Lung (tissue), 12 donors: ENCODE results near the gene BPIFB6. TPM values are rescaled to one million over a fixed set of nuclear protein-coding genes. Genes with fewer than 3 reads are reported as not detected.

ENCODE experiments used
- ATAC-seq: fragments of 200-7000 bp; cut with Tn5 transposase; one replicate; pipeline ENCODE4 v1.9.1; 2020; ENCODE audit warnings: moderate number of reproducible peaks; ENCODE audit not compliant: insufficient read depth, low FRiP score
- DNase-seq, 3 donors: peaks; one replicate each; pipeline ENCODE4 v3.0.0-alpha.2; 2013 to 2017
- H3K27ac ChIP-seq, 2 donors: one replicate each; pipeline ENCODE4 v1.5.1; 2013; ENCODE audit warnings: mild to moderate bottlenecking in 2 of 2, moderate library complexity in 2 of 2, control low read depth in 1 of 2, inconsistent platforms in 1 of 2, low read depth in 1 of 2, low read length in 1 of 2
- H3K27me3 ChIP-seq, 3 donors: one replicate each; pipeline ENCODE4 v1.5.1; 2013; ENCODE audit warnings: low read length in 2 of 3; ENCODE audit not compliant: control insufficient read depth in 3 of 3, insufficient read depth in 3 of 3
- H3K36me3 ChIP-seq, 4 donors: one replicate each; pipeline ENCODE4 v1.5.1; 2013; ENCODE audit warnings: low read length in 4 of 4, mild to moderate bottlenecking in 1 of 4, moderate library complexity in 1 of 4; ENCODE audit not compliant: control insufficient read depth in 4 of 4, insufficient read depth in 4 of 4
- H3K4me1 ChIP-seq, 5 donors: one replicate each; pipeline ENCODE4 v1.5.1; 2013; ENCODE audit warnings: low read length in 5 of 5, mild to moderate bottlenecking in 2 of 5, moderate library complexity in 1 of 5; ENCODE audit not compliant: control insufficient read depth in 5 of 5, insufficient read depth in 5 of 5
- H3K4me3 ChIP-seq: one replicate; pipeline ENCODE4 v1.5.1; 2013; ENCODE audit warnings: mild to moderate bottlenecking, control low read depth, moderate library complexity
- H3K9ac ChIP-seq, 2 donors: one replicate each; pipeline ENCODE4 v1.5.1; 2013; ENCODE audit warnings: low read length in 2 of 2, control low read depth in 1 of 2; ENCODE audit not compliant: insufficient read depth in 1 of 2
- H3K9me3 ChIP-seq, 4 donors: one replicate each; pipeline ENCODE4 v1.5.1; 2013; ENCODE audit warnings: low read length in 3 of 4, mild to moderate bottlenecking in 1 of 4, moderate library complexity in 1 of 4; ENCODE audit not compliant: control insufficient read depth in 4 of 4, insufficient read depth in 3 of 4
- WGBS, 2 donors: extraction: QIAGEN DNeasy Blood & Tissue Kit; methylation state at CpG; one replicate each; pipeline ENCODE4 v1.1.7; 2013; 5-methylcytosine and 5-hydroxymethylcytosine counted together
- polyA plus RNA-seq, 2 donors: library from polyadenylated mRNA; stranded (reverse); fragments of 200-250 nt; gene quantifications; one replicate each; pipeline ENCODE4 v1.2.1, GENCODE V29; 2013
- total RNA-seq, 2 donors: library from RNA; depleted of rRNA in 1 of 2; stranded (reverse); fragments of >200 nt in 1 of 2; gene quantifications; one replicate each; pipeline ENCODE4 v1.2.1, GENCODE V29; 2014 to 2021
- TF ChIP-seq, protein P1 (sequence below): IDR thresholded peaks from 2 replicates; pipeline ENCODE4 v1.5.1; 2012; ENCODE audit warnings: mild to moderate bottlenecking; ENCODE audit errors: control extremely low read depth, extremely low read depth
- donor health status: control.
- donor health status: control.
- donor health status: Bipolar disorder and iron deficiency.
- donor health status: healthy.
- donor health status: DM: yes; HTN: yes; CAD: no.

The BPIFB6 gene
- total and polyA plus RNA-seq, 4 donors: not detected

DNA sequence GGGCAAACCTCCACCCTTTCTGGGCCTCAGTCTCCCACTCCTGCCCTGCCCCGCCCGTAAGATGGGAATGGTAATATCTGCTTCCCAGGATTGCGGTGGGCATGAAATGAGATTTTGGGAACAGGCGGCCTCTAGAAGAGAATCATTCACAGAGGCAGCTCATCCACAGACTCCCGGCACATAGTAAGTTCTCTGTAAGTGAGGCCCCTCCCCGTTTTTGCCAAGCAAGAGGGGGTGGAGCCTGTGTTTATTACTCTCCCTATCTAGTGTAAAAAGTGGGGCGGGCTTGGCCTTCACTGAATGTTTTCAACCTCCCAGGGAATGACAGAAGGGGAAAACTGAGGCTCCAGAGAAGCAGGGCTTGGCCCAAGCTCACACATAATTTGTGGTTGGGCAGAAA, 47.3 kb upstream of the BPIFB6 start:
- TF ChIP-seq, protein P1, sequence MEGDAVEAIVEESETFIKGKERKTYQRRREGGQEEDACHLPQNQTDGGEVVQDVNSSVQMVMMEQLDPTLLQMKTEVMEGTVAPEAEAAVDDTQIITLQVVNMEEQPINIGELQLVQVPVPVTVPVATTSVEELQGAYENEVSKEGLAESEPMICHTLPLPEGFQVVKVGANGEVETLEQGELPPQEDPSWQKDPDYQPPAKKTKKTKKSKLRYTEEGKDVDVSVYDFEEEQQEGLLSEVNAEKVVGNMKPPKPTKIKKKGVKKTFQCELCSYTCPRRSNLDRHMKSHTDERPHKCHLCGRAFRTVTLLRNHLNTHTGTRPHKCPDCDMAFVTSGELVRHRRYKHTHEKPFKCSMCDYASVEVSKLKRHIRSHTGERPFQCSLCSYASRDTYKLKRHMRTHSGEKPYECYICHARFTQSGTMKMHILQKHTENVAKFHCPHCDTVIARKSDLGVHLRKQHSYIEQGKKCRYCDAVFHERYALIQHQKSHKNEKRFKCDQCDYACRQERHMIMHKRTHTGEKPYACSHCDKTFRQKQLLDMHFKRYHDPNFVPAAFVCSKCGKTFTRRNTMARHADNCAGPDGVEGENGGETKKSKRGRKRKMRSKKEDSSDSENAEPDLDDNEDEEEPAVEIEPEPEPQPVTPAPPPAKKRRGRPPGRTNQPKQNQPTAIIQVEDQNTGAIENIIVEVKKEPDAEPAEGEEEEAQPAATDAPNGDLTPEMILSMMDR: no peak
- ATAC-seq: no peak
- H3K9me3 ChIP-seq: no peaks in the 10 kb centered on the region
- H3K27ac ChIP-seq: no peak overlapping the region
- H3K4me1 ChIP-seq: peaks cover 0 to 6% (median 0%) of the 10 kb centered on the region in 5 donors
- H3K27me3 ChIP-seq: peaks cover 0 to 3% (median 0%) of the 10 kb centered on the region in 3 donors
- H3K4me3 ChIP-seq: no peak overlapping the region
- 72 to 81% methylated on average over 7 of the region's 7 CpGs for WGBS, 2 donors
- H3K9ac ChIP-seq: no peak overlapping the region
- DNase-seq: no peak
- no peaks in the 10 kb centered on the region for H3K36me3 ChIP-seq

DNA sequence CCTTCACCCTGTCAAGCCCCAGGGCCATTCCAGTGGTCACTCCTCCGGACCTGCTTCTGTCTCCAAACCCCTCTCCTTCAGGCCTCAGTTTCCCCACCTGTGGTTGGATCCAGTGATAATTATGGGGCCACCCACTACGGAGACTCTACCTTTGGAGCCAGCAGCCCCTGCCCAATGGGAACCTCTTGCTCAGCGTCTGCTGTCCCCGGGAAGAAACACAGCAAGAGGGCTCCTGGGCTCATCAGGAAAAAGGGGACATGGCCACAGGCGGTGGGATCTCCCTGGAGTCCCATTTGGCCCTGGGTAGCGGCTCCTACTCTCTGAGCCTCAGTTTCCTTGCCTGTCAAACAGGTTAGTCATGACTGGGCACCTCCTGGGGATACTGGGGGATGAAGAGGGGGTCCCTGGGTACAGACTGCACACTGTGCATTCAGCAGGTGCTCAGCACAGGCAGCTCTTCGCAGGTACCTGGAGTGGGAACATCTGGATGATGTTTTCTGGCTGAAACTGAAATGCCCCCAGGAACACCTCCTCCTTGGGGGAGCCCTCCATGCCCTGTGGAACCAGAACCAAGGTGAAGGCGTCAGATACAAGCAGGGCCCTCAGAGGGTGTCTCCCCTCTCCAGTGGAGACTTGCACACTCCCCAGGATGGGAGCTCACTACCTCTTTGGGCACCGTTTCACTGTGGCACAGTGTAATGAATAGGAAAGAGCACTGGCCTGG, 46.7 kb upstream of the BPIFB6 start:
- WGBS, 2 donors: 86 to 87% methylated on average over 9 of the region's 9 CpGs
- DNase-seq (no peak), ATAC-seq (no peak)
- peaks cover 0 to 6% (median 0%) of the 10 kb centered on the region in 5 donors for H3K4me1 ChIP-seq
- TF ChIP-seq, protein P1: no peak
- no peak overlapping the region for H3K4me3 ChIP-seq
- peaks cover 0 to 3% (median 0%) of the 10 kb centered on the region in 3 donors for H3K27me3 ChIP-seq
- no peak overlapping the region for H3K9ac ChIP-seq
- H3K36me3 ChIP-seq: no peaks in the 10 kb centered on the region
- H3K9me3 ChIP-seq: no peaks in the 10 kb centered on the region
- no peak overlapping the region for H3K27ac ChIP-seq

DNA sequence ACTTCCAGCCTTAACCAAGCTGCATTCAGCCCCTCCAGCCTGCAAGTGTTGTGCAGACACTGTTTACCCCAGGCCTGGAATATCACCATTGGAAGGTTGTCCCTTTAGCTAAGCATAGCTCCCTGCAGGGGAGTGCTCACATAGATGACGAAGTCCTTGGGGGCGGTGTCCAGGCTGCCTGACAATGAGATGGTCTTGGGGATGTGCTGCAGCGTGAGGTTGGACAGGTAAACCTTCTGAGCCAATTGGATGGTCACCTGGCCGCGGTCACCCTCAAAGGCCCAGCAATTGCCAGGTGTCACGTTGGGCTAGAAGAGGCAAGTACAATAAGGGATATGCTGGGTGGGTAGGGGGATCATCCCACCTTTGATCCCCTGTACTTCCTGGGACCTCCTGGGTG, 45.9 kb upstream of the BPIFB6 start:
- Histone ChIP-seq H3K4me3 (no peak overlapping the region), H3K9me3 (no peaks in the 10 kb centered on the region), H3K27ac (no peak overlapping the region), H3K27me3 (peaks cover 0 to 3% (median 0%) of the 10 kb centered on the region in 3 donors), H3K4me1 (peaks cover 0 to 6% (median 0%) of the 10 kb centered on the region in 5 donors), H3K36me3 (no peaks in the 10 kb centered on the region), H3K9ac (no peak overlapping the region)
- ATAC-seq (no peak), DNase-seq (no peak)
- TF ChIP-seq, protein P1: no peak
- 83 to 90% methylated on average over 6 of the region's 6 CpGs for WGBS, 2 donors
